GM19043 (cell line): ENCODE data around the gene MAP7.

Experiments used
- ATAC-seq: cut with Tn5 transposase; IDR thresholded peaks from one replicate; pipeline ENCODE4 v1.9.1; 2021; ENCODE audit warnings: low read depth; ENCODE audit not compliant: unreplicated experiment

MAP7 gene

DNA sequence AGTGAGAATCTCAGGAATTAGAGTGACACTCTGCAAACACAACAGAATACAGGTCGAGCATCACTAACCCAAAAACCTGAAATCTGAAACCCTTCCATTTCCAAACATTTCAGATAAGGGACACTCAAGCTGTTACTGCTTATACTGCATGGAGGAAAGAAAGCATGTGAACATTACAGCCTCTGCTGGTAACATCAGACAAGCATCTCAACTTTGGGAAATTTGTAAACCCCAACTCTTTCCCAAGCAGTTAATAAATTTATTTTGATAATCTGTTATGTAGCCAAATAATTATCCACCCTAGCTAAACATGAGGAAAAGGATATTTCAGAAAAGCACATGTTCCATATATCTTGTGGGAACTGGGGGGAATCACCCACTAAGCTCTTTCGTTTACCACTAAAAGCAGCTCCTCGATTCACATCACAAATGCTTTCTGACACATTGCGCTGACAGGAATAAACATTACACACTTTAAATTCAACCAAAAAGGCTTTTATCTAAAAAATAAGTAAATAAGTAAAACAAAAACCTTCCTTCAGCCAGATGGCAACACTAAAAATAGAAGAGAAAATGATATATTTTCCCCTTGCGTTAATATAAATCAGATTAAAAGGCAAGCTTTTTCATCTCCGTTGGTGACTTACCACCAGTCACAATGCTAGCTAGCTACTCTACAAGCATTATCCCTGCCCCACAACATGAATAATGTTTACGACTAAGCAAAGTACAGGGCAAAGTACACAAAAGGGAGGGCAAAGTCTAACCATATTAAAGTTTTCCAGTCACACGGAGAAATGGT, 120.8 kb downstream of the MAP7 start:
- no peak for ATAC-seq

DNA sequence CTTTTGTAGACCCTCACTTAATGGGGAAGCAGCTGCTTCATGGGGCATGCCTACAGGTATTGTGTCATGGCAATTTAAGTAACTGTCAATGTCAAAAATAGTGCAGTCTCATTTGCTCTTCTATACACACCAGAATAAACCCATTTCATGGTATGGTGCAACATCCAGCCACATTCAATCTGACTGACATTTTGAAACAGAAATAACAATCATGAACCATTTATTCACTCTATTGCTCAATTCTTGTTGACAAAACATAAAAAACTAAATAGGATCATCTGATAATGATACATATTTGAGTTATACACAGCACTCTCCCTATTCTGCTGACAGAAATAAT, 122.9 kb downstream of the MAP7 start:
- no peak for ATAC-seq

DNA sequence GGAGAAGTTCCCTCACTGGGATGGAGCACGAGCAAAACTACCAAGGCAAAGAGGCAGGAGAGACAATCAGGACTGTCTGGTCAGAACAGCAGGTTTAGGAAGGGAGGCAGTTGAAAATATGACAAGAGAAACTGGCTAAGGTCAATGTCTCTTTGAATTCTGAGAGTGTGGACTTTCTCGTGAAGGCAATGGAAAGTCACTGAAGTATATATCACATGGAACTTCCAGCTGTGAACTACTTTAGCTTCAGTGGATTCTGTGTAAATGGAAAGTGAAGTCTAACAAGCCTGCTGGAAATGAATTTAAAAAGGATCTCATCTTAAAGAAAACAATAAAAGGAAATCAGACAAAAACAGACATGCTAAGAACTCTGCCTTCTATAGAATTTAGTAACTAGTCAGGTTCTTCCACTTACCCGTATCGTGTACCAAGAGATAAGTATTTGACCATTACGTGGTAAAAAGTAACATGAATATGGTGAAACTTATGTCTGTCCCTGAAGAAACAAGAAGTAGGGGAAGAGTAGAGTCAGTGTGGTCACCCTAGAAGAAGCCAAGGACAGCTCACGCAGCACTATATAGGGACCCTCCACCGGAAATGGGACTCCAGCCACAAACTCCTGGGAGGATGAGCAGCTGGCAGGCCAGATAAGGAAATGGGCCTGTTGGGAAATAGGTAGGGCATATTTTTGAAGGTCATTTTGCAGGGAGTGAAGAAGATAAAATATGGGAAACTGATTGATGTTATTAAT, 123.4 kb downstream of the MAP7 start:
- no peak for ATAC-seq

DNA sequence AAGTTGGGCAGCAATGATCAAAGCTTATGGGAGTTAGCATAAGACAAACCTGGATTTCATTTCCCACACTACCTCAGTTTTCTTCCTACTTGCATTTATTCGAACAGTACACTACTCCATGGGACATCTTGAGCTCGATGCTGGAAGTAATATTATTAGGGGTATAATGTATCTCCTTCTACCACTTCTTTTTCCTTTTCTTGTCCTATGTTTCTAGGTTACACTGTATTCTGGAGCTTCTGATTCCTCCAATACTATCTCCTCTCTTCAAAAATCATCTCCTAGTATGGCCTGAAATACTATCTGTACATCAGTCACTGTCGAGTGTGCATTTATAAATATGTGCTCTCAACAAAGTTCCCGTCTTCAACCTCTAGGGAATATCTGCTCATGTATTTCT, 124.4 kb downstream of the MAP7 start:
- ATAC-seq = no peak

- no peak for ATAC-seq
These were observed 125.3 kb downstream of the MAP7 start for GRCh38 chr6:136424901-136425300.

GRCh38 chr6:136424450-136424849, 125.8 kb downstream of the MAP7 start:
- no peak for ATAC-seq

DNA sequence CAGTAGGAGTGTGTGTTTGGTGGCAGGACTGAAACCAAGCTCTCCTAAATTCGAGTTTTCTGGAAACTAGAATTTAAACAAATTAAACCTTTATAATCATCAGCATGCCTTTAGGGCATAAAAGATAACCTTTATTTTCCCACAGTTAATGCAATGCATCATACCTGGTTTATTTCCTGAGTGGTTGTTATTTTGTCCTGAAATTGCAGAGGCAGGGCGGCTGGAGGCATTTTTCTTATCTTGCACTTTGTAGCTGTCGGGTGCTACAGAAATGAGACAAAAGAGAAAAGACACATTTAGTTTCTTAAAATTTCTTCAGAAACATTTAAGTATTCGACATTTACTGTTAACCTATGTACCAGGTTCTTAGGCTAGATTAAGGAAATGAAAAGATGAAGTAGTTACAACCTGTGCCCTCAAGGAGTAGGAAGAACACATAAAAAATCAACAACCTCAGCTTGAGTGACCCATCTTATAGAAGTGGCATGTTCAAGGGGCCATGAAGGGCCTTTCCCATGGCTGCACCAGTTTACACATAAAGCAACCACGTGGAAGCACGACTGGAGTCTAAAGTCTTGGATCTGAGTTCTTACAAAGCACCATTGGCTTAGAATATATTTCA, 128.6 kb downstream of the MAP7 start:
- ATAC-seq = no peak

DNA sequence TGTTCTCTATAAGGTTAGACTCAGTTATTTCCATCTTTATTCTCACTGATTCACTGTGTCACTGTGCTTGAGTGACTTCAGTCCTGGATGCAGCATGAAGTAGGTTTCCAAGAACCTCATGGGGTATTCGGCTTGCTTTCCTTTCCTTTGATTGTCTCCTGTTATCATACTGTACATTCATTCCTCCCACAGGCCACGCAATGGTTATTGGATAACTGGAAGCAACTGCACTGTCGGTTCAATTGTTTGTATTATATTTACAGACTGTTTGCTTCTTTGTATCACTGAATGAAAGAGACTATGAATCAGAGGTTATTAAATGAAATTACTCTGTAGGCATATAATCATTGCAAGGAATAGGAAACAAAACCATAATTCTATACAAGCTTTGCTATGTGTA, 129.4 kb downstream of the MAP7 start:
- ATAC-seq = no peak

- ATAC-seq = no peak
These were observed 134.7 kb downstream of the MAP7 start for GRCh38 chr6:136415351-136416007.

DNA sequence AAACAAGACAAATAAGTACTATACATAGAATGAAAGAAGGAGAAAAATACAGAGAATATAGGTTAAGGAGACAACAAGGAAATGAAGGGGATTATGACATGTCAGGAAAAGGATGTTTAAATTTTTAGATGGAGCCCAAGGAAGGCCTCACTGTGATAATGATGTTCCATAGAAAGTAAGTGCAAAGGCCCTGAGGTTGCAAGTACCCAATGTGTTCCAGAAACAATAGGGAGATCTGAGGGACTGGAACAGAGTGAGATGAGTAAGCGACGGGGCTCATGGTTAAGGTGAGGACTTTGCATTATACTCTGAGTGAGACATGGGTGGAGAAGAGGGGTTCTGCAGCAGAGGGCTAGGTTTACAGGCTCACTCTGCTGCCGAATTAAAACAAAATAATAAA, 137.8 kb downstream of the MAP7 start:
- no peak for ATAC-seq

DNA sequence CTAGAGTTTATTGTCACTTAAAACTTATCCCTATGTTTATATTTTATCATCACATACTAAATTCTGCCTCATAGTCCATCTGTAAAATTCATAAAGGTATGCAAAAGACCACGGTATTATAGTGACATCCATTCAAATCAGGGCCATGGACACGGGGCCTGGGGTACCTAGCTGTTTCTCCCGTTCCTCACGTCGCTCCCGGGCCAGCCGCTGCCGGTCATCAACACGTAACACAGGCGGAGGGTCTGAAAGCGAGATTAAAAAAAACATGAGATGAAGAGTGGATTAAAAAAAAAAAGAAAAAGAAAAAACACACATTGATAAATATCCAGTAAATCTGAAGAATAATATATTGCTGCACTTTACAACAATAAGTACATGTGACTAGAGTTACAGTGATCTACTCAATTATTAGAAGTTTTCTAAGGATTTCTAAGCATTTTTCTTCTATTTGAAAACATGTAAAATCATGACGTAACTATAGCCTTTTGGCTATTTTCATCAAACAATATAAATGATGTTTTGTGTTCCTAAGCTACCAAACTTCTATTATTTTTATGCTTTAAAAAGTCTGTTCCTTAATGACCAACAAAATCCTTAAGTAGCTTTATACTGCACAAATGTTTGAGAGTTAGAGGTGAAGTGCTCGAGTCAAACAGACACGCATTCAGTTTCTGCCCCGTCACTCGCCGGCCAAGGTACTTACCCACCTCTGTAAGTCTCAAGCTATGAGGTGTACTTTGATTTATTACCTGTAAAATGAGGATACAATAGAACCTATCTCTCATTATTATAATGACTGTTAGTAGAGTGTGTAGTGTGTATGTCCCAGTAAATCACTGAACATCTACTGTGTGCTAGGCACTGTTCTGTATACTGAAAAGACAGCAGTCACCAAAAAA, 138.5 kb downstream of the MAP7 start:
- no peak for ATAC-seq

DNA sequence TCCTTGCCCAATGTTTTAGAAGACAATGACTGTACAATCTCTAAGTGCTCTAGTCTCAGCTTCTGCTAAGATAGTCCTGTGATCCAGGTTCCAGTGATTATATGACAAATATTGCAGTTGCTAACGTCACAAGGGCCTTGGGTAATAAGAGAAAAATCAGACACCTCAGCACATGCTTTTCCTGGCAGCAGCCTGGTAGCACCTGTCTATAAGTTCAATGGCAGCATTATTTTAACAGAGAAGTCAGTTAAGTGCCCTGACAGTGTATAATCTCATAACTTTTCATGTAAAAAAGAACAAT, 139.2 kb downstream of the MAP7 start:
- ATAC-seq = no peak

DNA sequence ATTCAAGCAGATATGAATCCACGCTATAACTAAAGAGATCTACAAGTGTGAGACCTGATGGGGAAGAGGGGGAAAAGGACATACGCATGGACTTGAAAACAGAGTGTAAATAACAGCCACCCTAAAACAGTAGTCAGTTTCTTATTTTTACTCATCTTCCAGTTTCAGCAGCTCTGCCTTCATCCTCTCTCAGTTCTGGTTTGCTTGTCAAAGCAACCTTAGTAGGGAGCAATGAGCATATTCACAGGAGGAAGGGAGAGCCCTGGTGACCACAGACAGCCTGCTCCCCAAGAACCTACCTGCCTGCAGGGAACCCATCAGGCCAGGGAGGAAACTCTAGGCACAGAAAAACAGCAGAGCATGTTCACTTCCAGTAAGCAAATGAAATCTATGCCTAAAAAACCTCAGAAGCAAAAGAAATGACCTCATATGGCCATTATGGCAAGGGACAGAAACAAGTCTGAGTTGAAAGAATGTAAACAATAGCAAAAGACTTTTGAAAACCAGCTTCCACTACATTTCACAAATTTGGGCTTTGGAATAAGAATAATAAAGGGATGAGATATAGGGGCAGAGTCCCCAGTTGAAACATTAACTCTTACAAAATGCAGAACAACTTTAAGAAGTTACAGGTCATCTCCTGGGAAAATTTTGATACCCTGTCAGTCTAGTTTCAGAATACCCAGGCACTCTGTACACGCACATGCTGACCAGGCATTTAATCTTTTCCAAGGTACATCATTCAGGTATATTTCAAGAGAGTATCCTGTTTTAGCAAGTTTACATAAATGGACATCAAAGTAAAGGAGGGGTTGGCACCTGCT, 139.8 kb downstream of the MAP7 start:
- ATAC-seq = peak; percentile 80

GRCh38 chr6:136409597-136409996, 140.6 kb downstream of the MAP7 start:
- ATAC-seq = no peak

DNA sequence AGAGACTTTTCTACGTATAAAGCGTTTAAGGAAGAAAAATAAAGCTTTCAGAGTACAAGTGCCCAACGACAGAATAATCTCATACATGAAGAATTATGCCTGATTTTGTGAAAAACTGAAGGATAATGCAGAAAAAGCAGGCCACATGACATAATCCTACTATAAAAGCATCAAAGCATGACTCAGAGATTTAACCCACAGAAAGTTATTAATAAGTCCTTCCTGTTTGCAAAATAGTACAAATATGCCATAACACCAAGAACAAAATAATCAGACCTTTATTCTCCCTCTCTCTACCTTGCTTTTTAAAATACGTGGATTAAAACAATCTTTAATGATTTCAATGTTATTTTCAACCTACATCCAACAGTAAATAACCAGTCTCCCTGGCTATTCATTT, 142.0 kb downstream of the MAP7 start:
- no peak for ATAC-seq

- ATAC-seq = no peak
These were observed 144.7 kb downstream of the MAP7 start for GRCh38 chr6:136405420-136406029.

GRCh38 chr6:136404627-136405419, 145.4 kb downstream of the MAP7 start:
- ATAC-seq = no peak

DNA sequence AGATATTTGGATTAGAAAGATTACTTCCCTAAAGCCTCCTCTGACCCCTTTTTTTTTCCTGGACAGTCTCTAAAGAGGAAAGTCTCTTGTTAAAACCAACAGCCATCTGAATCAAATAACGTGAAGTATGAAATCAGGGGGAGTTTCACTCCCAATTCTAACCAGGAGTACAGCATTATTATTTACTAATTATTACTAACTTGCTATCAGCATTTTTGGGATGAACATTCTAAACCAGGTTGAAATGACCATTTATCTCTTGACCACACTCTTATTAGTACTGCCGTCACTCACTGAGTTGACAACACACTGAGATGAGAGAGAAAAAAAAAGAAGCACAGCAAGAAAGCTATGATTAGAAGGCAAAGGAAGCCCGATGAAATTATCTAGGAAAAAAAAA, 146.2 kb downstream of the MAP7 start:
- ATAC-seq = no peak
